ENCODE measurements around the gene RPE.

DNA sequence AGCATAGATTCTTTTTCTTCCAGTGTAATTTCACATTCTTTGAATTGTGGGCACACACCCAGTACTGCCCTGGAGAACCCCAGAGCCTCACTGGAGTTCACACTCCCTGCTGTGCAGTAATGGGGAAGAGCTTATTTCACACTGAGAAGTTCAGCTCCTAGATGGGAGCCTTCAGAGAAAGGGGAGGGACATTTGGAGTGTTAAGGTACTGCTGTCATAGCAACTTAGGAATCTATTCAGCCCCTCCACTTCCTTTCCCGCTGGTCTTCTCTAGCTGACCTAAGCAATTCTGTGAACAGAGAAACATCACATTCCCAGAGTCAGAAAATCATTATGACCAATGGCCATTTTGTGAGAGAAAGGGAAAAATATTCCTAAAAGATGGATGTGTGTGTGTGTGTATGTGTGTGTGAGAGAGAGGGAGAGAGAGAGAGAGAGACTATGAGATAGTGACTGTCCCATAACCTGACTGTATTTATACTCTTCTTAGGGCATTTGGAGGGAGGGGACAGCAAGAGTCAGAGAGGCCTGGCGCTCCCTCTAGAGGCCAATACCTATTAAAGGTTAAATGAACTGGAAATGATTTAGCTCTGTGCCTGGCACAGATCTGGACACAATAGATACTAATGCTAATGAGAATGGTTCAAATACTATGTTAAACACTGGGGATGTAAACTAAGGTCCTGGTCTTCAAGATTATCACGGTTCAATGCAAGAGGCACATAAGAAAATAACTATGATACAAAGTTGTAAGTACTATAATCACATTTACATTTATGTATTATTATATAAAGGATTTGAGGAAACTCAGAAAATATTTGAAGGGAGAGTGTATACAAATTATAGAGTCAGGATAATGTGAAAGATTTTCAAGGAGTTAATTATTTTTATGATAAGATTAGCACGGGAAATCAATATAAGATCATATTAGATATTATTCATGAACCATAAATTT lies 41.5 kb upstream of the RPE start:
- TF ChIP-seq, protein P1, sequence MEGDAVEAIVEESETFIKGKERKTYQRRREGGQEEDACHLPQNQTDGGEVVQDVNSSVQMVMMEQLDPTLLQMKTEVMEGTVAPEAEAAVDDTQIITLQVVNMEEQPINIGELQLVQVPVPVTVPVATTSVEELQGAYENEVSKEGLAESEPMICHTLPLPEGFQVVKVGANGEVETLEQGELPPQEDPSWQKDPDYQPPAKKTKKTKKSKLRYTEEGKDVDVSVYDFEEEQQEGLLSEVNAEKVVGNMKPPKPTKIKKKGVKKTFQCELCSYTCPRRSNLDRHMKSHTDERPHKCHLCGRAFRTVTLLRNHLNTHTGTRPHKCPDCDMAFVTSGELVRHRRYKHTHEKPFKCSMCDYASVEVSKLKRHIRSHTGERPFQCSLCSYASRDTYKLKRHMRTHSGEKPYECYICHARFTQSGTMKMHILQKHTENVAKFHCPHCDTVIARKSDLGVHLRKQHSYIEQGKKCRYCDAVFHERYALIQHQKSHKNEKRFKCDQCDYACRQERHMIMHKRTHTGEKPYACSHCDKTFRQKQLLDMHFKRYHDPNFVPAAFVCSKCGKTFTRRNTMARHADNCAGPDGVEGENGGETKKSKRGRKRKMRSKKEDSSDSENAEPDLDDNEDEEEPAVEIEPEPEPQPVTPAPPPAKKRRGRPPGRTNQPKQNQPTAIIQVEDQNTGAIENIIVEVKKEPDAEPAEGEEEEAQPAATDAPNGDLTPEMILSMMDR (IDR thresholded peaks at IDR 0.05 in 2 of 3, conservative IDR thresholded peaks at IDR 0.05 in 1 of 3; ENCODE audit: borderline replicate concordance in 1 of 3, insufficient read depth in 1 of 3, low read depth in 2 of 3, low read length in 2 of 3): peak; percentile 65 to 77 (median 76)
- TF ChIP-seq POLR2A (IDR thresholded peaks at IDR 0.05; ENCODE audit: borderline replicate concordance, extremely low read depth, insufficient read depth, insufficient read length) (no peak), YY1 (IDR thresholded peaks at IDR 0.05; ENCODE audit: extremely low read depth, insufficient replicate concordance, low read depth, low read length) (no peak), POLR2AphosphoS5 (IDR thresholded peaks at IDR 0.05; ENCODE audit: low read depth, low read length) (no peak), SIN3A (IDR thresholded peaks at IDR 0.05; ENCODE audit: low read depth) (no peak), EZH2 (IDR thresholded peaks at IDR 0.05) (no peak), EZH2phosphoT487 (IDR thresholded peaks at IDR 0.05; ENCODE audit: borderline replicate concordance) (no peak), JUND (IDR thresholded peaks at IDR 0.05) (no peak)
- TF ChIP-seq, protein P2, sequence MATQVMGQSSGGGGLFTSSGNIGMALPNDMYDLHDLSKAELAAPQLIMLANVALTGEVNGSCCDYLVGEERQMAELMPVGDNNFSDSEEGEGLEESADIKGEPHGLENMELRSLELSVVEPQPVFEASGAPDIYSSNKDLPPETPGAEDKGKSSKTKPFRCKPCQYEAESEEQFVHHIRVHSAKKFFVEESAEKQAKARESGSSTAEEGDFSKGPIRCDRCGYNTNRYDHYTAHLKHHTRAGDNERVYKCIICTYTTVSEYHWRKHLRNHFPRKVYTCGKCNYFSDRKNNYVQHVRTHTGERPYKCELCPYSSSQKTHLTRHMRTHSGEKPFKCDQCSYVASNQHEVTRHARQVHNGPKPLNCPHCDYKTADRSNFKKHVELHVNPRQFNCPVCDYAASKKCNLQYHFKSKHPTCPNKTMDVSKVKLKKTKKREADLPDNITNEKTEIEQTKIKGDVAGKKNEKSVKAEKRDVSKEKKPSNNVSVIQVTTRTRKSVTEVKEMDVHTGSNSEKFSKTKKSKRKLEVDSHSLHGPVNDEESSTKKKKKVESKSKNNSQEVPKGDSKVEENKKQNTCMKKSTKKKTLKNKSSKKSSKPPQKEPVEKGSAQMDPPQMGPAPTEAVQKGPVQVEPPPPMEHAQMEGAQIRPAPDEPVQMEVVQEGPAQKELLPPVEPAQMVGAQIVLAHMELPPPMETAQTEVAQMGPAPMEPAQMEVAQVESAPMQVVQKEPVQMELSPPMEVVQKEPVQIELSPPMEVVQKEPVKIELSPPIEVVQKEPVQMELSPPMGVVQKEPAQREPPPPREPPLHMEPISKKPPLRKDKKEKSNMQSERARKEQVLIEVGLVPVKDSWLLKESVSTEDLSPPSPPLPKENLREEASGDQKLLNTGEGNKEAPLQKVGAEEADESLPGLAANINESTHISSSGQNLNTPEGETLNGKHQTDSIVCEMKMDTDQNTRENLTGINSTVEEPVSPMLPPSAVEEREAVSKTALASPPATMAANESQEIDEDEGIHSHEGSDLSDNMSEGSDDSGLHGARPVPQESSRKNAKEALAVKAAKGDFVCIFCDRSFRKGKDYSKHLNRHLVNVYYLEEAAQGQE (IDR thresholded peaks at IDR 0.05; ENCODE audit: low read depth): no peak
- TF ChIP-seq, protein P3, sequence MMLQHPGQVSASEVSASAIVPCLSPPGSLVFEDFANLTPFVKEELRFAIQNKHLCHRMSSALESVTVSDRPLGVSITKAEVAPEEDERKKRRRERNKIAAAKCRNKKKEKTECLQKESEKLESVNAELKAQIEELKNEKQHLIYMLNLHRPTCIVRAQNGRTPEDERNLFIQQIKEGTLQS (IDR thresholded peaks at IDR 0.05): no peak

Data from HCT116 (cell line).